ENCODE measurements around the gene ZSWIM3. TPM values are rescaled to one million over a fixed set of nuclear protein-coding genes. Genes with fewer than 3 reads are reported as not detected.

Gene ZSWIM3
- total RNA-seq, 2 experiments from 2014 or later: 4.2 to 4.8 TPM

DNA sequence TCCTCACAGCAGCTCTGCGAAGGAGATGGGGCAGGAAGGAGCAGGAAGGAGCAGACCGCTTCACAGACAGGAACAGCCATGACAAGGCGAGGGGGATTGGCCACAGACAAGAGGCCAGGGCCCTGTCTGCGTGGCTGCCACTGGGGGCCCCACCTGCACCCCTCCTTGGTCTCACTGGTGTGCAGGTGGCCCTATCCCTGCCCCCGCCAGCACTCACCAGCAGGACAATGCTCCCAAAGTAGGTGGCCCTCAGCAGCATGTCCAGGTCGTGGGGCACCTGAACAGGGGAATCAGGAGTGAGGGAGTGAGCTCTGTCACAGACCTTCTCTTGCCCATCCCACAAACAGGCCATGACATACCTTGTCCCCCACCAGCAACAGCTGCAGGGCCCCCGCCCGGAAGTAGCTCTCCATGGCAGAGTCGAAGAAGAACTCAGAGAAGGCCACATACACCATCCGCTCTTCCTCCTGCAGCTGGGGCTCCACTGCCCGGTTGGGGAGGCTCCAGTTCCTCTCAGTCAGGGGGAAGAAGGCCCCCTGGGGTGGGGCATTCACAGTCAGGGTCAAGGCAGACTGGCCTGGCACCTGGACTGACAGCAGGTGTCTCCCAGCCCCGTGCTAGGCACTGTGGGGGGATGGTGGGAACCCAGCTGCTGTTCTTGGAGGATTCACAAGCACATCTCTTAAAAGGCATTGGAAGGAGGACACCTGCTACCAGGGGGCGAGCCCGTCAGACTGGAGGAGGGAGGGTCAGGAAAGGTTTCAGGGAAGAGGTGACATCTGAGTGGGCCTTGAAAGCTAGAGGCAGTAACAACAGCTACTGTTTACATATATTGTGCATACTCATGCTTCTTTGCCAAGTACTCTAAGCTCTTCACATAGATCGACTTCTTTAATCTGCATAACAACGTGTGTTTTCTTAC, 47.4 kb downstream of the ZSWIM3 start:
- POLR2A ChIA-PET: interaction anchor here (0.5 kb wide), 1 partner anchor 212 kb away, joined by 7 read pairs; no protein-coding TSS in a partner anchor
- H3K4me3 Mint-ChIP-seq: no peak overlapping the region
- CTCF ChIA-PET: interaction anchor here (0.7 to 1.0 kb wide), 4 partner anchors 19 to 109 kb away, joined by 3 to 4 read pairs (median 3); no protein-coding TSS in a partner anchor

DNA sequence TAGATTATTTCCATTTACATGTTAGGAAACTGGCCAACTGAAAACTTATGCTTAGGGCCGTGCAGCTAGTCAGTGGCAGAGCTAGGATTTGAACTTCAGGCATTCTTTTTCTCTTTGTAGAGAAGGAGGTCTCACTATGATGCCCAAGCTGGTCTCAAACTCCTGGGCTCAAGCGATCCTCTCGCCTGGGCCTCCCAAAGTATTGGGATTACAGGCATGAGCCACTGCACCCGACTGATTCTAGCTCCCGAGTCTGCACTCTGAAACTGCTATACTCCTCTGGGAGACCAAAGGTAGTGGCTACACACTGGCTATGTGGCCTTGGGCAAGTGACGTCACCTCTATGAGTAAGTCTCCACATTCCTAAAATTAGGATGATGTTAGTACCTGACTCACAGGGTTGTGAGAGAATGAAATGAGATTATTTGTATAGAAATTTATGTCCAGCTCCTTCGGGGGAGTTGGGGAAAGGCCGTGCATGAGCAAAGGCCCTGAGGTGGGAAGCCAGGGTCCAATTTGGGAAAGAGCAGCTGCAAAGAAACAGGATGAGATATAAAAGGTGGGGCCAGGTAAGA, 48.2 kb downstream of the ZSWIM3 start:
- CTCF ChIA-PET: interaction anchor here (0.7 to 1.0 kb wide), 4 partner anchors 18 to 109 kb away, joined by 3 to 4 read pairs (median 3); no protein-coding TSS in a partner anchor
- DNase-seq (no peak), ATAC-seq (no peak)
- no peaks in the 10 kb centered on the region for H3K36me3 Mint-ChIP-seq (ENCODE audit: low read depth)
- POLR2A ChIA-PET: interaction anchor here (0.5 to 0.6 kb wide), 2 partner anchors 109 to 211 kb away, joined by 7 read pairs; no protein-coding TSS in a partner anchor
- H3K4me1 Mint-ChIP-seq: peaks cover 2% of the 10 kb centered on the region
- no peaks in the 10 kb centered on the region for H3K27me3 Mint-ChIP-seq
- H3K9me3 Mint-ChIP-seq (ENCODE audit: low read depth): no peaks in the 10 kb centered on the region
- no peak overlapping the region for H3K4me3 Mint-ChIP-seq
- H3K27ac Mint-ChIP-seq: no peak overlapping the region
- intact Hi-C loops (cut with DNase I, micrococcal nuclease): no loop called here

More for the DNA sequence above, 47.4 kb downstream of the ZSWIM3 start:
- intact Hi-C loops (cut with DNase I, micrococcal nuclease): no loop called here
- no peaks in the 10 kb centered on the region for H3K4me1 Mint-ChIP-seq
- no peaks in the 10 kb centered on the region for H3K27me3 Mint-ChIP-seq
- H3K9me3 Mint-ChIP-seq (ENCODE audit: low read depth): no peaks in the 10 kb centered on the region
- no peaks in the 10 kb centered on the region for H3K36me3 Mint-ChIP-seq (ENCODE audit: low read depth)
- no peak overlapping the region for H3K27ac Mint-ChIP-seq
- ATAC-seq (no peak), DNase-seq (no peak)

DNA sequence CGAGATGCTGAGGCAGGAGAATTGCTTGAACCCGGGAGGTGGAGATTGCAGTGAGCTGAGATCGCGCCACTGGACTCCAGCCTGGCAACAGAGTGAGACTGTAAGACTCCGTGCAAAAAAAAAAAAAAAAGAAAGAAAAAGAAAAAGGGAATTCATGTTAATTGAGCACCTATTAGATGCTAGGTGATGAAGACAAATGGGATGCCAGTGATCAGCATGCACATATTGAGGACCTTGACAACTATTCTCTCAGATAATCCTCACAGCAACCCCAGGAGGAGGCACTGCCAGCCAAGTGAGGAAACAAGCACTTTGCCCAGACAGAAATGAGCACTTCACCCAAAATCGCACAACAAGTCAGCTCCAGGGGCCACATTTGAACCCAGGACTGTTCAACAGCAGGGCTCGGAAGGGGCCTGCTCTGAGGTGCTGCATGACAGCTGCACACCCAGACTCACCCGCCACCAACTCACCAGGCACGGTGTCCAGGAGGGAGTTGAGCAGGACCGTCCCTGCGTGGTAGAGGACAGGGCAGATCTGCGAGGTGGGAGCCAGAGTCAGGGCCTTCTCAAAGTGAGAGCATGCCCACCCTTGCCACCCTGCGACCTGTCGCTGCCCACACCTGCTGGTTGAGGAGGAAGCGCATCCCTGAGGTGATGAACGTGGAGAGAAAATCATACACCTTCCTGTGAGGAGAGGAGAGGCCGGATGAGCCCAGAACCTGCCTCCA, 50.0 kb downstream of the ZSWIM3 start:
- H3K4me3 Mint-ChIP-seq: no peak overlapping the region
- peaks cover 13% of the 10 kb centered on the region for H3K4me1 Mint-ChIP-seq
- intact Hi-C loops (cut with DNase I, micrococcal nuclease): no loop called here
- no peak for ATAC-seq
- H3K9me3 Mint-ChIP-seq (ENCODE audit: low read depth): no peaks in the 10 kb centered on the region
- peaks cover 2% of the 10 kb centered on the region for H3K27me3 Mint-ChIP-seq
- H3K27ac Mint-ChIP-seq: no peak overlapping the region
- no peak for DNase-seq
- ChIA-PET POLR2A (no interaction called here), CTCF (interaction anchor here (1.0 kb wide), 1 partner anchor 15 kb away, joined by 3 read pairs; no protein-coding TSS in a partner anchor)
- H3K36me3 Mint-ChIP-seq (ENCODE audit: low read depth): no peaks in the 10 kb centered on the region

DNA sequence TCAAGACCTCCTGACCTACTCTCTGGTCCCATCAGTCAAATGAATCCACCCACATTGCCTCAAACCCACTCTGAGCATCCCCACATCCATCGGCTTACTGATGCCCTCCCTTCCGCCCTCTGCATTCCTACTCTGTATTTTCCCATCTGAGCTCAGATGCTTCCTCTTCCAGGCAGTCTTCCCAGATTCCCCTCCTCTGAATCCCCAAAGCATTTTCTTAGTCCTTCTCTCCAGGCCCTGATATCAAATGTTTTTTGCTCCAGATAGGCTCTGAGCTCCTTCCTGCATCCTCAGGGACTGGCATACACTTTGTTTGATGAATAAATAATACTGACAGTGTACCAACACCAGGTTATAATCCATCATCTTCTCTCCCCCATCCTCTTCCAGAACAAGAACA, 50.7 kb downstream of the ZSWIM3 start:
- ATAC-seq (no peak), DNase-seq (no peak)
- Mint-ChIP-seq H3K27me3 (peaks cover 4% of the 10 kb centered on the region), H3K9me3 (ENCODE audit: low read depth) (no peaks in the 10 kb centered on the region), H3K4me1 (peaks cover 16% of the 10 kb centered on the region), H3K27ac (no peak overlapping the region), H3K36me3 (ENCODE audit: low read depth) (no peaks in the 10 kb centered on the region), H3K4me3 (no peak overlapping the region)
- CTCF ChIA-PET: interaction anchor here (1.0 kb wide), 1 partner anchor 15 kb away, joined by 3 read pairs; no protein-coding TSS in a partner anchor
- intact Hi-C loops (cut with DNase I, micrococcal nuclease): no loop called here
- POLR2A ChIA-PET: no interaction called here

DNA sequence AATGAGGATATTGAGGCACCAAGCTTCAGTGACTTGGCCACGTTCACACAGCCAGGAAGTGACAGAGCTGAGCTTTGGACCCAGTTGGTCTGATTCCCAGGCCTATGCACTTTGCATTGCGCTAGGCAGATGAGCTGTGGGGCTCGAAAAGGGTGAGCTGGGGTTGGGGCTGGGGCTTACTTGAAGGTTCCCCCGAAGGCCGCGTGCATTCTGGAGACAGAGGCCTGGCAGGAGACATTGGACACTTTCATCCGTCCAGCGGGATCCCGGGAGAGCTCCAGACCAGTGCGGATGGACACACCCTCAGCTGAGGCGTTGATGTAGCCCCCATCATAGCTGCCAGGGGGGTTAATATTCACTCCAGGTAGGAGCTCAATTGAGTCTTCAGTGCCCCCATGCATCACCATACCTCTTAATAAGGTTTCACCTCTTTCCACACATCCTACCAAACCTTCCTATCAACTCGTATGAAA, 52.0 kb downstream of the ZSWIM3 start:
- H3K27me3 Mint-ChIP-seq: peaks cover 9% of the 10 kb centered on the region
- DNase-seq: no peak
- CTCF ChIA-PET: interaction anchor here (1.5 kb wide), 2 partner anchors 50 to 111 kb away, joined by 3 to 4 read pairs; no protein-coding TSS in a partner anchor
- intact Hi-C loops (cut with DNase I, micrococcal nuclease): no loop called here
- H3K9me3 Mint-ChIP-seq (ENCODE audit: low read depth): no peaks in the 10 kb centered on the region
- no peaks in the 10 kb centered on the region for H3K36me3 Mint-ChIP-seq (ENCODE audit: low read depth)
- H3K27ac Mint-ChIP-seq: no peak overlapping the region
- peaks cover 16% of the 10 kb centered on the region for H3K4me1 Mint-ChIP-seq
- POLR2A ChIA-PET: no interaction called here
- no peak for ATAC-seq
- no peak overlapping the region for H3K4me3 Mint-ChIP-seq

DNA sequence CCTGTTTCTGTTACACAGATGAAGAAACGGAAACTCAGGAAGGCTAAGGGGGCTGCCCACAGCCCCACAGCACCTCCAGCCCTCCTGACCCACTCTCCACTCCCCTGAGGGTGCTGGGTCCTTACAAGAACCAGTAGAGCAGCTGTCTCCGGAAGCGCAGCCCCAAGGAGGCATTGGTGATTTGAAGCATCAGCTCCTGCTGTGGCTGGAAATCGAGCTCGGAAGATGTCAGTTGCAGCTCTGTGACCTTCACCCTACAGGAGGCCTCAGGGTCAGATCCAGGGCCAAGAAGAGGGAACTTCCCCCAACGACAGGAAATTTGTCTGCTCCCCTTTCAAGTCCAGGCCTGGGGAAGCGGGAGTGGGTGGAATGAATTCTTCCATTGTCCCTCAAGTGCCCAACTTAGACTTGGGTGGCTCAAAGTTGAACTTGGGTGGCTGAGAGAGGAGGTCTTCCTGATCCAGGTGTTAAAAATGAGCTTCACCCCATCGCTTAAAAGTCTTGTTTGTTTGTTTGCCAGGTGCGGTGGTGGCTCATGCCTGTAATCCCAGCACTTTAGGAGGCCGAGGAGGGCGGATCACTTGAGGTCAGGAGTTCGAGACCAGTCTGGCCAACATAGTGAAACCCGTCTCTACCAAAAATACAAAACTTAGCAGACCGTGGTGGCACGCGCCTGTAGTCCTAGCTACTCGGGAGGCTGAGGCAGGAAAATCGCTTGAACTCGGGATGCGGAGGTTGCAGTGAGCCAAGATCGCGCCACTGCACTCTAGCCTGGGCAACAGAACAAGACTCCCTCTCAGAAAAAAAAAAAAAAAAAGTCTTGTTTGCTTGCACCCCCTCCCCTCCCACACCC, 52.6 kb downstream of the ZSWIM3 start:
- no peak overlapping the region for H3K27ac Mint-ChIP-seq

DNA sequence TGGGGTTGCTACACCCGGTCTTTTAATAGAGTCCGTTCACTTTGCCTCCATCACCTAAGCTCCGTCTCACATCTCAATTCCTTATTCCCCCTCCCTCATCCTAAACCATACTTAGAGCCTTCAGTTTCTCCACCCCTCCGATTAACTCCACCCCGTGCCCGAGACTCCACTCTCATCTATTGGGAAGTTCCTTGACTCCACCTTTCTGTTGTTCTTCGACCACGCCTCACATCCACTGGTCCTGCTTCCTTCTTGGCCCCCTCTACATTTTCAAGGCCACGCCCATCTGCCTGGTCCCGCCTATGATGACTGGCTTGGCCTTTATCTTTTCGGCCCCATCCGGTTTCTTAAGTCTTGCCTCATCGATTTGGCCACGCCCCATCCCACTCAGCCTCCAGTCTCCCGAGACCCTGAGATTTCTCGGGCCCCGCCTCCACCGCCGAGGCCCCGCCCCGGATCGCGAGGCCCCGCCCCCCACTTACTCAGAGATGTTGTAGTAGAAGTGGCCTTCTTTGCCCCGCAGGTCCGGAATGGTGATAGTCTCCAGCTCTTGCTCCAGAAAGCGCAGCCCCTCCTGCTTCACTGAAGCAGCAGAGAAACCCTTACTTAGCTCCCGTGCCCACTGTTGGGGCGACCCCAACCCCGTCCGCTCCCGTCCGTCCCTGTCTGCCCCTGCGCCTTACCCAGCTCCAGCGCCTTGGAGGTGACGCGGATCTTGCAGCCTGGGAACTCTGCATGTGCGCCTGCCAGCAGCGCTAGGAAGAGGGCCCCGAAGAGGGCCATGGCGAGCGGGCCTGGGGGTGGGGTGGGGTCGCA, 53.5 kb downstream of the ZSWIM3 start:
- Mint-ChIP-seq H3K9me3 (ENCODE audit: low read depth) (no peaks in the 10 kb centered on the region), H3K36me3 (ENCODE audit: low read depth) (no peaks in the 10 kb centered on the region), H3K27me3 (peaks cover 12% of the 10 kb centered on the region), H3K4me1 (peaks cover 16% of the 10 kb centered on the region), H3K27ac (peak overlapping the region; percentile 80), H3K4me3 (peak overlapping the region; percentile 68)
- ChIA-PET CTCF (interaction anchor here (0.7 to 1.5 kb wide), 5 partner anchors 9 to 112 kb away, joined by 3 to 5 read pairs (median 3); no protein-coding TSS in a partner anchor), POLR2A (interaction anchor here (0.7 kb wide), 1 partner anchor 33 kb away, joined by 5 read pairs; no protein-coding TSS in a partner anchor)
- intact Hi-C loops (cut with DNase I, micrococcal nuclease): loop anchor here (1.0 kb wide), 7 partner anchors 20 to 453 kb away; partner anchors contain the start of genes ACOT8 (in 2 of the 2), UBE2C (in 2 of the 2), ZSWIM3 (in 2 of the 2) and CTSA (in 1 of the 2)
- DNase-seq (peak; percentile 98), ATAC-seq (peak; percentile 92)

More for the DNA sequence above, 52.6 kb downstream of the ZSWIM3 start:
- intact Hi-C loops (cut with DNase I, micrococcal nuclease): loop anchor here (1.0 kb wide), 3 partner anchors 25 to 98 kb away; partner anchors contain the start of genes UBE2C (in 1 of the 2) and ZSWIM1 (in 1 of the 2)
- Mint-ChIP-seq H3K36me3 (ENCODE audit: low read depth) (no peaks in the 10 kb centered on the region), H3K4me1 (peaks cover 16% of the 10 kb centered on the region), H3K9me3 (ENCODE audit: low read depth) (no peaks in the 10 kb centered on the region), H3K4me3 (peak overlapping the region; percentile 68), H3K27me3 (peaks cover 12% of the 10 kb centered on the region)
- no peak for ATAC-seq
- ChIA-PET CTCF (interaction anchor here (1.1 to 1.5 kb wide), 3 partner anchors 21 to 111 kb away, joined by 3 to 5 read pairs (median 4); no protein-coding TSS in a partner anchor), POLR2A (interaction anchor here (0.7 kb wide), 1 partner anchor 34 kb away, joined by 5 read pairs; no protein-coding TSS in a partner anchor)
- DNase-seq: no peak

DNA sequence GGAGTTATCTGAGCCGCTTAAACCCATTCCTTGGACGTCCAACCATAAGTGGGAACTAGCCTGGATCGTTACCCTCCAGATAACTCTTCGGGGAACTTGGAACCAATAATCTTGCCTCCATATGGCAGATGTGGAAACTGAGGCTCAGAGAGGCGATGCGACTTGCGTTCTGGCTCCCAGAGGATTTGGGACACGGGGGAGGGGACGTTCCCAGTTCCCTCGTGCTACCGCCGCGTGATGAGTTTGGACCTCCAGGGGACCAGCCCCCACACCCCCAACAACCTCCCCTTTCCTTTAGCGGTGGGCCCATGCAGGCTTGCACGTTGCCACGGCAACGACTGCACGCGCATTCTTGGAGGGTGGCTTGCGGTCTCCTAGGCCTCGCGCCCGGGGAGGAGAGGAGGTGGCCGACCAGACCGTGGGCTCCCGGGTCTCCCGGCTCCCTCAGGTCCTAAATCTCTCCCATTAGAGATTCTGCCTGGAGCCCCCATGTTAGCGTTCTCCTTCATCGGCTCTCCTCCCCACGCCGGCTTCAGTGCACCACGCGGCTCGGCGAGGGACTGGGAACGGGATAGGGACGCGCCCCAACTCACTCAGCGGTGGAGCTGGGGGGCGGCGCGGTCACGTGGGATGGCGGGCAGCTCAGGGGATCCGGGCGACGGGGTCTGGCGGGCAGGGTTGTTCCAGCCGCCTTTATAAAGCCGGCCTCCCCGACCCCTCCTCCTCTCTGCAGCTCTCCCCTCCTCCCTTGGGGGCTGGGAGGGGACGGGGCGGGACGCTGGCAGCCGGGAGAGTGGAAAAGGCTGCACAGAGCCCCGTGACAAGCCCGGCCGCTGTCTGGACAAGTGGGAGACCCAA, 54.3 kb downstream of the ZSWIM3 start, which contains the start of gene PLTP:
Gene PLTP (minus strand): TSS at position 670 of the 858 bp plus-strand sequence. CDS start 703 bp downstream, outside the sequence.
- H3K27me3 Mint-ChIP-seq: peaks cover 19% of the 10 kb centered on the region
- H3K4me1 Mint-ChIP-seq: peaks cover 16% of the 10 kb centered on the region
- DNase-seq (peak; percentile 50), ATAC-seq (no peak)
- POLR2A ChIA-PET: no interaction called here
- no peaks in the 10 kb centered on the region for H3K9me3 Mint-ChIP-seq (ENCODE audit: low read depth)
- no peaks in the 10 kb centered on the region for H3K36me3 Mint-ChIP-seq (ENCODE audit: low read depth)
- CTCF ChIA-PET: interaction anchor here (1.0 to 1.1 kb wide), 2 partner anchors 23 to 61 kb away, joined by 3 to 5 read pairs; no protein-coding TSS in a partner anchor
- intact Hi-C loops (cut with DNase I, micrococcal nuclease): loop anchor here (1.0 kb wide), 6 partner anchors 20 to 453 kb away; partner anchors contain the start of genes ACOT8 (in 2 of the 2), ZSWIM3 (in 2 of the 2), CTSA (in 1 of the 2) and NEURL2 (in 1 of the 2)
- peak within 1 kb of the TSS; percentile 68 for H3K4me3 Mint-ChIP-seq
- H3K27ac Mint-ChIP-seq: peak within 1 kb of the TSS; percentile 71

DNA sequence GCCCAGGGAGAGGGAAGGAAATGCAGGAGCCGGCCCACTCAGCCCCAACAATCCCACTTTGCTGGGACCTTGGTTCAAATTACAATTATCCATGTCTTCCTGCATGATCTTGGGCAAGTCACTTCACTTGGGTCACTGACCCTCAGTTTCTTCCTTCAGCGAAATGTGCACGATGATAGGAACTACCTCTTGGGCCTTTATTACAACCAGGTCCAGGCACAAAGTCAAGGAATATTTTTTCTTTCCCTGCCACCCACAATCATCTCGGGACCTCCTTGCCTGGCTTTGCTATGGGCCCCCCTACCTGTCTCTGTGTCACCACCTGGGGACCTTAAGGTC, 54.9 kb downstream of the ZSWIM3 start:
- Mint-ChIP-seq H3K4me1 (peaks cover 16% of the 10 kb centered on the region), H3K27me3 (peaks cover 21% of the 10 kb centered on the region), H3K27ac (no peak overlapping the region), H3K36me3 (ENCODE audit: low read depth) (no peaks in the 10 kb centered on the region), H3K4me3 (peak overlapping the region; percentile 68), H3K9me3 (ENCODE audit: low read depth) (no peaks in the 10 kb centered on the region)
- DNase-seq: no peak
- CTCF ChIA-PET: no interaction called here
- no peak for ATAC-seq
- POLR2A ChIA-PET: no interaction called here
- intact Hi-C loops (cut with DNase I, micrococcal nuclease): no loop called here
